ENCODE results near the gene TCF7L2. TPM values are rescaled to one million over a fixed set of nuclear protein-coding genes. Genes with fewer than 3 reads are reported as not detected.
A peak's percentile ranks its signal among the peaks of the same experiment; 100 is the strongest.

The TCF7L2 gene
- total RNA-seq, 1 experiment from 2014 or later, result 2.6 TPM

- no peak for DNase-seq (ENCODE audit: low read depth)
Observed at GRCh38 chr10:113021268-113022040, 71.4 kb downstream of the TCF7L2 start.

- no peak for DNase-seq (ENCODE audit: low read depth)
Observed at GRCh38 chr10:113022265-113022664, 72.2 kb downstream of the TCF7L2 start.

GRCh38 chr10:113023017-113023416 is 73.0 kb downstream of the TCF7L2 start:
- DNase-seq (ENCODE audit: low read depth), result no peak

- DNase-seq (ENCODE audit: low read depth), result no peak
Observed at GRCh38 chr10:113024930-113025329, 74.9 kb downstream of the TCF7L2 start.

- DNase-seq (ENCODE audit: low read depth), result peak; percentile 21
Observed at GRCh38 chr10:113025487-113025886, 75.4 kb downstream of the TCF7L2 start.

GRCh38 chr10:113026679-113027078 is 76.6 kb downstream of the TCF7L2 start:
- DNase-seq (ENCODE audit: low read depth), result peak; percentile 80

GRCh38 chr10:113027230-113027573 is 77.2 kb downstream of the TCF7L2 start:
- no peak for DNase-seq (ENCODE audit: low read depth)

- DNase-seq (ENCODE audit: low read depth), result no peak
Observed at GRCh38 chr10:113027574-113028455, 77.8 kb downstream of the TCF7L2 start.

GRCh38 chr10:113028456-113029440 is 78.7 kb downstream of the TCF7L2 start:
- peak; percentile 13 for DNase-seq (ENCODE audit: low read depth)

- DNase-seq (ENCODE audit: low read depth), result peak; percentile 86
Observed at GRCh38 chr10:113030453-113030852, 80.4 kb downstream of the TCF7L2 start.

GRCh38 chr10:113031147-113031546 is 81.1 kb downstream of the TCF7L2 start:
- DNase-seq (ENCODE audit: low read depth), result no peak

GRCh38 chr10:113033991-113034390 is 83.9 kb downstream of the TCF7L2 start:
- no peak for DNase-seq (ENCODE audit: low read depth)

GRCh38 chr10:113035732-113036312 is 85.8 kb downstream of the TCF7L2 start:
- no peak for DNase-seq (ENCODE audit: low read depth)

GRCh38 chr10:113036619-113037018 is 86.6 kb downstream of the TCF7L2 start:
- DNase-seq (ENCODE audit: low read depth), result no peak

GRCh38 chr10:113037218-113037617 is 87.2 kb downstream of the TCF7L2 start:
- no peak for DNase-seq (ENCODE audit: low read depth)

- DNase-seq (ENCODE audit: low read depth), result no peak
Observed at GRCh38 chr10:113038183-113038582, 88.1 kb downstream of the TCF7L2 start.

GRCh38 chr10:113038985-113039384 is 88.9 kb downstream of the TCF7L2 start:
- no peak for DNase-seq (ENCODE audit: low read depth)

- no peak for DNase-seq (ENCODE audit: low read depth)
Observed at GRCh38 chr10:113041324-113041723, 91.3 kb downstream of the TCF7L2 start.

GRCh38 chr10:113041841-113042750 is 92.0 kb downstream of the TCF7L2 start:
- peak; percentile 66 for DNase-seq (ENCODE audit: low read depth)

GRCh38 chr10:113042868-113043267 is 92.8 kb downstream of the TCF7L2 start:
- DNase-seq (ENCODE audit: low read depth), result no peak

Data from M059J (cell line).